HepG2 (cell line): Measurements from ENCODE around the gene DSCAM. TPM values are rescaled to one million over a fixed set of nuclear protein-coding genes. Genes with fewer than 3 reads are reported as not detected.

Experiments
- ATAC-seq: fragments of 200-7000 bp; cut with Tn5 transposase; 3 replicates; pipeline ENCODE4 v1.9.1; 2020; ENCODE audit warnings: mild to moderate bottlenecking, moderate library complexity
- BruUV-seq: library from RNA; stranded (reverse); fragments of 400-500 nt; replicated peaks from 2 replicates; lab custom pipeline; 2021; lab: Mats Ljungman, UMichigan
- CTCF ChIA-PET: fragments of 300-600 bp; formaldehyde crosslinking; extraction: SDS; loops from one replicate; lab custom pipeline; 2021; ENCODE audit warnings: low total read pairs, inconsistent platforms, low intra/inter-chr PET ratio; lab: Yijun Ruan, JAX
- POLR2A ChIA-PET: fragments of 350-600 bp; sonication (Branson Sonifier 250); formaldehyde crosslinking; loops from one replicate; lab custom pipeline; 2020; ENCODE audit warnings: antibody characterized with exemption, inconsistent platforms; lab: Yijun Ruan, JAX
- DNase-seq: peaks from one replicate; pipeline ENCODE4 v3.0.0-alpha.2; 2015; ENCODE audit warnings: low spot score
- FAIRE-seq: peaks from 3 replicates; lab custom pipeline; 2011; peaks lifted over from hg19 to GRCh38; lab: Jason Lieb, UNC
- H2AFZ ChIP-seq: one replicate; pipeline ENCODE4 v1.6.1; 2011; ENCODE audit warnings: low read length, inconsistent platforms
- H3K27ac ChIP-seq: fragments of 300-600 bp; 3 replicates; pipeline ENCODE4 v1.8.0; 2011; ENCODE audit warnings: mixed run types, mild to moderate bottlenecking, mixed read lengths, low read length, inconsistent platforms; ENCODE audit not compliant: insufficient read depth; ENCODE audit errors: extremely low read length
- H3K27me3 ChIP-seq, 2 experiments: fragments of 200-600 bp in 1 of 2; 2 replicates in 1 of 2; 3 replicates in 1 of 2; pipeline versions ENCODE4 v1.6.0 to v1.8.0; 2011; ENCODE audit warnings: low read length in 2 of 2, mild to moderate bottlenecking in 2 of 2, moderate library complexity in 2 of 2, inconsistent platforms in 1 of 2; ENCODE audit not compliant: insufficient read depth in 2 of 2, control insufficient read depth in 1 of 2
- H3K36me3 ChIP-seq, 2 experiments: fragments of 200-600 bp in 1 of 2; replicated peaks in 1 of 2; 2 replicates in 1 of 2; 3 replicates in 1 of 2; pipeline versions ENCODE4 v1.5.1 to v1.8.0; 2011; ENCODE audit warnings: low read length in 2 of 2, inconsistent platforms in 1 of 2; ENCODE audit not compliant: insufficient read depth in 2 of 2, control insufficient read depth in 1 of 2
- H3K4me1 ChIP-seq: 2 replicates; pipeline ENCODE4 v1.5.1; 2012; ENCODE audit warnings: low read length, inconsistent platforms; ENCODE audit not compliant: insufficient read depth
- H3K4me2 ChIP-seq: 2 replicates; pipeline ENCODE4 v1.6.0; 2011; ENCODE audit warnings: low read depth, low read length, inconsistent platforms
- H3K4me3 ChIP-seq, 3 experiments: fragments of 200-600 bp in 1 of 3; sonication (generic), shearing (Covaris generic) in 1 of 3; replicated peaks in 1 of 3; 2 replicates each; pipeline ENCODE4 v1.5.1; 2011 to 2016; ENCODE audit warnings: low read length in 3 of 3, inconsistent platforms in 2 of 3, low read depth in 2 of 3, mild to moderate bottlenecking in 2 of 3, control low read depth in 1 of 3, mixed read lengths in 1 of 3; ENCODE audit not compliant: insufficient read depth in 1 of 3
- H3K79me2 ChIP-seq: one replicate; pipeline ENCODE4 v1.6.1; 2011; ENCODE audit warnings: low read length, inconsistent platforms; ENCODE audit not compliant: insufficient read depth
- H3K9ac ChIP-seq: 2 replicates; pipeline ENCODE4 v1.6.0; 2011; ENCODE audit warnings: mild to moderate bottlenecking, low read depth, low read length, inconsistent platforms; ENCODE audit not compliant: insufficient read depth
- H3K9me3 ChIP-seq: 2 replicates; pipeline ENCODE4 v1.5.1; 2012; ENCODE audit warnings: mild to moderate bottlenecking, low read length
- H4K20me1 ChIP-seq: 2 replicates; pipeline ENCODE4 v1.6.0; 2011; ENCODE audit warnings: inconsistent platforms, mild to moderate bottlenecking, low read length, moderate library complexity; ENCODE audit not compliant: insufficient read depth
- ATF2 ChIP-seq: sonication (generic); formaldehyde crosslinking; IDR thresholded peaks from 2 replicates; pipeline ENCODE4 v1.4.0; 2020; ENCODE audit warnings: missing genetic modification reagents
- GPBP1L1 ChIP-seq: sonication (generic); formaldehyde crosslinking; IDR thresholded peaks from 2 replicates; pipeline ENCODE4 v1.5.0; 2020; ENCODE audit warnings: mild to moderate bottlenecking, missing genetic modification reagents
- JUNB ChIP-seq: sonication (generic); formaldehyde crosslinking; IDR thresholded peaks from 2 replicates; pipeline ENCODE4 v1.8.0; 2022; ENCODE audit warnings: missing genetic modification reagents, mild to moderate bottlenecking, borderline replicate concordance
- KLF16 ChIP-seq, 2 experiments: sonication (generic) in 1 of 2; formaldehyde crosslinking in 1 of 2; IDR thresholded peaks; 2 replicates each; pipeline versions ENCODE4 v1.6.1 to v1.8.0; 2016 to 2023; ENCODE audit warnings: missing genetic modification reagents in 2 of 2, missing compliant biosample characterization in 1 of 2
- MIER2 ChIP-seq: IDR thresholded peaks from 2 replicates; pipeline ENCODE4 v1.6.1; 2016; ENCODE audit warnings: missing biosample characterization, missing genetic modification reagents
- NFIB ChIP-seq: sonication (generic); formaldehyde crosslinking; IDR thresholded peaks from 2 replicates; pipeline ENCODE4 v1.9.0; 2021; ENCODE audit warnings: missing genetic modification reagents, mild to moderate bottlenecking, borderline replicate concordance
- RBAK ChIP-seq: sonication (generic); formaldehyde crosslinking; IDR thresholded peaks from 2 replicates; pipeline ENCODE4 v1.5.1; 2020; ENCODE audit warnings: mild to moderate bottlenecking, missing genetic modification reagents
- TAF15 ChIP-seq: fragments of 200-400 bp; formaldehyde crosslinking; IDR thresholded peaks from one replicate; pipeline ENCODE4 v1.6.1; 2018; ENCODE audit warnings: mild to moderate bottlenecking, low read depth, low read length; ENCODE audit not compliant: poor library complexity, severe bottlenecking
- ZNF607 ChIP-seq: sonication (generic); formaldehyde crosslinking; IDR thresholded peaks from 2 replicates; pipeline ENCODE4 v1.5.1; 2020; ENCODE audit warnings: missing genetic modification reagents, mild to moderate bottlenecking, borderline replicate concordance
- in situ Hi-C: cut with HindIII; loops from 2 replicates; pipeline ENCODE4 v1.10.0; 2017; ENCODE audit warnings: low pct_unique_long_range_greater_than_20kb; ENCODE audit not compliant: extremely low pct_ligation_motif_present
- intact Hi-C: fragments of 100-400 bp; cut with micrococcal nuclease; formaldehyde crosslinking; loops from one replicate; pipeline ENCODE4 v1.10.0; 2022; ENCODE audit not compliant: unreplicated experiment
- polyA plus RNA-seq, 8 experiments: library from polyadenylated mRNA; depleted of rRNA in 3 of 8; stranded (reverse) in 7 of 8; unstranded in 1 of 8; fragments of >200 nt; fragmentation: Illumina TruSeq in 4 of 8; extraction: Trizol in 4 of 8; gene quantifications; 2 replicates each; pipeline versions ENCODE4 v1.2.1 to v1.2.3, GENCODE V29; 2011 to 2016; ENCODE audit warnings: low read depth in 4 of 8, missing spikeins in 1 of 8, mixed read lengths in 1 of 8; ENCODE audit not compliant: insufficient read depth in 1 of 8
- total RNA-seq, 5 experiments: library from RNA; depleted of rRNA; stranded (reverse); fragments of >200 nt; fragmentation: Illumina TruSeq; extraction: Trizol; gene quantifications; 2 replicates each; pipeline ENCODE4 v1.2.3, GENCODE V29; 2016; ENCODE audit warnings: low read depth in 1 of 5

DSCAM gene
- total and polyA plus RNA-seq, 2 of the 13 experiments (the other 11 are each of a cell fraction or from before 2014, with no cell fraction given) = not detected

- H3K79me2 ChIP-seq = no peaks in the 10 kb centered on the region
- H3K27me3 ChIP-seq = no peaks in the 10 kb centered on the region
- H3K27ac ChIP-seq = no peak overlapping the region
- POLR2A ChIA-PET = no interaction called here
- H3K4me1 ChIP-seq = no peaks in the 10 kb centered on the region
- no peaks in the 10 kb centered on the region for H3K36me3 ChIP-seq
- DNase-seq = no peak
- no peak overlapping the region for H2AFZ ChIP-seq
- no peak overlapping the region for H3K9ac ChIP-seq
- TF ChIP-seq JUNB (CRISPR knock-in tag) (no peak), MIER2 (no peak), GPBP1L1 (CRISPR knock-in tag) (no peak), ATF2 (CRISPR knock-in tag) (no peak), ZNF607 (no peak), TAF15 (no peak), NFIB (CRISPR knock-in tag) (no peak), KLF16 (CRISPR knock-in tag; IDR thresholded peaks at IDR 0.05) (no peak), RBAK (CRISPR knock-in tag) (no peak)
- CTCF ChIA-PET = no interaction called here
- H4K20me1 ChIP-seq = no peaks in the 10 kb centered on the region
- intact Hi-C loops (no loop called here), in situ Hi-C loops (no loop called here)
- no peak overlapping the region for H3K4me2 ChIP-seq
- no peak overlapping the region for H3K4me3 ChIP-seq
- H3K9me3 ChIP-seq = peaks cover 62% of the 10 kb centered on the region
- ATAC-seq = no peak
- FAIRE-seq = no peak
- BruUV-seq = no TSS peak
Measured at GRCh38 chr21:40517646-40518045, 329.3 kb downstream of the DSCAM start.
